CD4-positive, alpha-beta T cell (primary cell): ENCODE results near the gene UNC5CL. TPM values are rescaled to one million over a fixed set of nuclear protein-coding genes. Genes with fewer than 3 reads are reported as not detected.

ENCODE experiments used
- ATAC-seq: fragments of 200-7000 bp; cut with Tn5 transposase; one replicate; pipeline ENCODE4 v1.10.0; 2022; ENCODE audit warnings: mild to moderate bottlenecking; ENCODE audit not compliant: poor library complexity
- CTCF ChIA-PET: fragments of 350-600 bp; sonication (Branson Sonifier 250); formaldehyde crosslinking; loops from one replicate; lab custom pipeline; 2021; ENCODE audit warnings: antibody characterized with exemption, inconsistent platforms; lab: Charles Lee
- POLR2A ChIA-PET: fragments of 350-600 bp; sonication (Branson Sonifier 250); formaldehyde crosslinking; loops from one replicate; lab custom pipeline; 2021; ENCODE audit warnings: antibody characterized with exemption, inconsistent platforms; lab: Charles Lee
- DNase-seq, 14 experiments: peaks; one replicate each; pipeline ENCODE4 v3.0.0-alpha.2; 2013 to 2020; ENCODE audit warnings: mixed read lengths in 2 of 14
- H3K27ac ChIP-seq, 2 donors: one replicate each; pipeline versions ENCODE4 v1.5.1 to v1.7.0; 2013; ENCODE audit warnings: low read length in 2 of 2, low read depth in 1 of 2, mild to moderate bottlenecking in 1 of 2
- H3K27me3 ChIP-seq, 2 experiments: 1 replicate in 1 of 2; 2 replicates in 1 of 2; pipeline versions ENCODE4 v1.6.1 to v1.7.0; 2013; ENCODE audit warnings: low read length in 2 of 2, control low read depth in 1 of 2, mild to moderate bottlenecking in 1 of 2, moderate library complexity in 1 of 2; ENCODE audit not compliant: insufficient read depth in 2 of 2, control insufficient read depth in 1 of 2
- H3K36me3 ChIP-seq: one replicate; pipeline ENCODE4 v1.6.1; 2013; ENCODE audit warnings: low read length, control low read depth; ENCODE audit not compliant: insufficient read depth
- H3K4me1 ChIP-seq: one replicate; pipeline ENCODE4 v1.6.1; 2013; ENCODE audit warnings: low read length, control low read depth; ENCODE audit not compliant: insufficient read depth
- H3K4me3 ChIP-seq: one replicate; pipeline ENCODE4 v1.5.1; 2013; ENCODE audit warnings: mild to moderate bottlenecking, low read length, moderate library complexity
- H3K9me3 ChIP-seq, 2 experiments: 1 replicate in 1 of 2; 2 replicates in 1 of 2; pipeline versions ENCODE4 v1.6.1 to v1.7.0; 2013; ENCODE audit warnings: low read length in 2 of 2, mild to moderate bottlenecking in 2 of 2, control low read depth in 1 of 2, moderate library complexity in 1 of 2; ENCODE audit not compliant: control insufficient read depth in 1 of 2, insufficient read depth in 1 of 2
- H3K27ac Mint-ChIP-seq: one replicate; pipeline ENCODE4 v1.8.0; 2020; ENCODE audit warnings: mixed read lengths
- H3K27me3 Mint-ChIP-seq: one replicate; pipeline ENCODE4 v1.8.0; 2021; ENCODE audit warnings: mixed read lengths
- H3K36me3 Mint-ChIP-seq: one replicate; pipeline ENCODE4 v1.8.0; 2021; ENCODE audit warnings: low read depth, mixed read lengths
- H3K4me1 Mint-ChIP-seq: one replicate; pipeline ENCODE4 v1.8.0; 2021; ENCODE audit warnings: low read depth, mixed read lengths
- H3K4me3 Mint-ChIP-seq: one replicate; pipeline ENCODE4 v1.8.0; 2020; ENCODE audit warnings: mild to moderate bottlenecking, mixed read lengths
- H3K9me3 Mint-ChIP-seq: one replicate; pipeline ENCODE4 v1.8.0; 2020; ENCODE audit warnings: mixed read lengths
- intact Hi-C, 2 experiments: fragments of 100-400 bp; cut with DNase I in 1 of 2; cut with micrococcal nuclease in 1 of 2; formaldehyde crosslinking; loops; one replicate each; pipeline versions ENCODE4 v1.15.1 to v1.9.0; 2023 to 2025; cut with DNase I, micrococcal nuclease
- total RNA-seq, 174 experiments: library from RNA in 2 of 174; stranded (reverse) in 2 of 174; gene quantifications; one replicate each; pipeline ENCODE4 v1.2.3 and lab custom pipeline; 2021 to 2026
- TF ChIP-seq, protein P1 (sequence below): fragments of 200-600 bp; IDR thresholded peaks from one replicate; pipeline ENCODE4 v1.8.0; 2022; ENCODE audit warnings: antibody characterized with exemption, mild to moderate bottlenecking

Gene UNC5CL
- total RNA-seq, 2 experiments from 2014 or later = 2.5 to 2.9 TPM

- POLR2A ChIA-PET = no interaction called here
- H3K27me3 Mint-ChIP-seq = peaks cover 23% of the 10 kb centered on the region
- peaks cover 4% of the 10 kb centered on the region for H3K4me1 ChIP-seq
These were observed 36.9 kb downstream of the UNC5CL start for GRCh38 chr6:41002168-41002567.

GRCh38 chr6:41000248-41000647, 38.8 kb downstream of the UNC5CL start:
- H3K9me3 ChIP-seq = no peaks in the 10 kb centered on the region
- Mint-ChIP-seq H3K27ac (no peak overlapping the region), H3K27me3 (peaks cover 30% of the 10 kb centered on the region), H3K36me3 (no peaks in the 10 kb centered on the region), H3K4me3 (no peak overlapping the region), H3K9me3 (no peaks in the 10 kb centered on the region), H3K4me1 (no peaks in the 10 kb centered on the region)
- DNase-seq (no peak), ATAC-seq (no peak)
- POLR2A ChIA-PET = no interaction called here
- TF ChIP-seq, protein P1, sequence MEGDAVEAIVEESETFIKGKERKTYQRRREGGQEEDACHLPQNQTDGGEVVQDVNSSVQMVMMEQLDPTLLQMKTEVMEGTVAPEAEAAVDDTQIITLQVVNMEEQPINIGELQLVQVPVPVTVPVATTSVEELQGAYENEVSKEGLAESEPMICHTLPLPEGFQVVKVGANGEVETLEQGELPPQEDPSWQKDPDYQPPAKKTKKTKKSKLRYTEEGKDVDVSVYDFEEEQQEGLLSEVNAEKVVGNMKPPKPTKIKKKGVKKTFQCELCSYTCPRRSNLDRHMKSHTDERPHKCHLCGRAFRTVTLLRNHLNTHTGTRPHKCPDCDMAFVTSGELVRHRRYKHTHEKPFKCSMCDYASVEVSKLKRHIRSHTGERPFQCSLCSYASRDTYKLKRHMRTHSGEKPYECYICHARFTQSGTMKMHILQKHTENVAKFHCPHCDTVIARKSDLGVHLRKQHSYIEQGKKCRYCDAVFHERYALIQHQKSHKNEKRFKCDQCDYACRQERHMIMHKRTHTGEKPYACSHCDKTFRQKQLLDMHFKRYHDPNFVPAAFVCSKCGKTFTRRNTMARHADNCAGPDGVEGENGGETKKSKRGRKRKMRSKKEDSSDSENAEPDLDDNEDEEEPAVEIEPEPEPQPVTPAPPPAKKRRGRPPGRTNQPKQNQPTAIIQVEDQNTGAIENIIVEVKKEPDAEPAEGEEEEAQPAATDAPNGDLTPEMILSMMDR = no peak
- peaks cover 4 to 14% of the 10 kb centered on the region in 2 experiments for H3K27me3 ChIP-seq
- H3K4me1 ChIP-seq = no peaks in the 10 kb centered on the region
- intact Hi-C loops = loop anchor here in 1 of 2 experiments (5.0 kb wide), 1 partner anchor 182 kb away; no protein-coding TSS in a partner anchor
- H3K4me3 ChIP-seq = no peak overlapping the region
- CTCF ChIA-PET = no interaction called here
- H3K27ac ChIP-seq = no peak overlapping the region
- H3K36me3 ChIP-seq = no peaks in the 10 kb centered on the region

More at GRCh38 chr6:41002168-41002567, 36.9 kb downstream of the UNC5CL start:
- ATAC-seq (no peak), DNase-seq (no peak)
- Mint-ChIP-seq H3K4me3 (no peak overlapping the region), H3K9me3 (no peaks in the 10 kb centered on the region), H3K36me3 (no peaks in the 10 kb centered on the region), H3K4me1 (no peaks in the 10 kb centered on the region), H3K27ac (no peak overlapping the region)
- Histone ChIP-seq H3K27ac (no peak overlapping the region), H3K9me3 (no peaks in the 10 kb centered on the region), H3K27me3 (peaks cover 4 to 14% of the 10 kb centered on the region in 2 experiments), H3K36me3 (no peaks in the 10 kb centered on the region), H3K4me3 (no peak overlapping the region)
- intact Hi-C loops = loop anchor here in 1 of 2 experiments (5.0 kb wide), 1 partner anchor 180 kb away; no protein-coding TSS in a partner anchor
- CTCF ChIA-PET = no interaction called here
- TF ChIP-seq, protein P1 = no peak

DNA sequence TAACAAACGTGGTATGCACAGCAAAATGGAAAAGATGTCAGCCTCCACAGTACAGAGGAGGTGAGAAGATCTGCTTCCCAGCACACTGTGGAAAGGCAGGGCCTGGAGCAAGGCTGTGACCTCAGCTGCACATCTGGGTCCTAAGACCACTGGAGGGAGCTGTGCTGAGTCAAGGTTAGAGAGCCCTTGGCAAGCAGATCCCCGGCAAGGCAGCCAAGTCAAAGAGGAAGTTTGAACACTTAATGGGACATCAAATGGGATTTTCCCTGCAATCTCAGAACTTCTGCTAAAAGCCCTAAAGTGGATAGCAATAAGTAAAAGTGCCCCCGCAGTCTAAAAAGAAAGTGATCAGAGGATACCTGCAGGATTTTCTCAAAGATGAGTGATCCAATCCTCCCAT, 39.5 kb downstream of the UNC5CL start:
- no peak overlapping the region for H3K27ac ChIP-seq
- H3K4me3 Mint-ChIP-seq = no peak overlapping the region
- DNase-seq (peak in 4 of 14 experiments; percentile 15 to 62 (median 38)), ATAC-seq (no peak)
- H3K4me1 ChIP-seq = no peaks in the 10 kb centered on the region
- no peaks in the 10 kb centered on the region for H3K36me3 ChIP-seq
- no peaks in the 10 kb centered on the region for H3K9me3 Mint-ChIP-seq
- no peaks in the 10 kb centered on the region for H3K4me1 Mint-ChIP-seq
- no peak overlapping the region for H3K4me3 ChIP-seq
- POLR2A ChIA-PET = no interaction called here
- peaks cover 35% of the 10 kb centered on the region for H3K27me3 Mint-ChIP-seq
- H3K27me3 ChIP-seq = peaks cover 4 to 13% of the 10 kb centered on the region in 2 experiments
- H3K27ac Mint-ChIP-seq = no peak overlapping the region
- intact Hi-C loops = no loop called here
- TF ChIP-seq, protein P1 = no peak
- CTCF ChIA-PET = interaction anchor here (0.8 kb wide), 1 partner anchor 11 kb away, joined by 3 read pairs; no protein-coding TSS in a partner anchor
- H3K9me3 ChIP-seq = no peaks in the 10 kb centered on the region
- no peaks in the 10 kb centered on the region for H3K36me3 Mint-ChIP-seq
